NCI-H2107 treated with DMSO at 0.1 percent for 48 hours (cell line): ENCODE measurements around the gene ISOC2.

Experiments used
- DNase-seq: peaks from one replicate; lab custom pipeline; 2025; ENCODE audit not compliant: unreplicated experiment; lab: John Stamatoyannopoulos, UW

ISOC2 gene

GRCh38 chr19:55479451-55480230 lies 18.2 kb upstream of the ISOC2 start:
- DNase-seq: no peak

DNA sequence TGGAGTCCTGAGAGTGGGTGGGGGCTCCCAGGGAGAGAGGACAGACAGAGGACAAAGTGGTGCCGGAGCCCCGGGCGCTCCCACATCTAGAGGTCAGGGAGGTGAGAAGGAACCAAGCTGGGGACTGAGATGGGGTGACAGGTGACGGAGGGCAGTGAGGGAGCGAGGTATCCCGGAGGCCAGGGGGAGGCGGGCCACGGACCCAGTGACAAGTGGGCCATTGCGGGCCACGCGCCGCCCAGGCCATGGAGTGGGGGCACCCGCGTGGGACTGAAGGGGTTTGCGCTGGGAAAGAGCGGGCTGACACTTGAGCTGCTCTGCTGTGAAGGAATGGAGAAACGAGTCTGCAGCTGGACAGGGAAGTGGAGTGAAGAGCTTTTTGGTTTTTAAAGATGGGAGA lies 17.6 kb upstream of the ISOC2 start:
- no peak for DNase-seq

- DNase-seq: no peak
Measured at GRCh38 chr19:55478364-55478763, 16.9 kb upstream of the ISOC2 start.

DNA sequence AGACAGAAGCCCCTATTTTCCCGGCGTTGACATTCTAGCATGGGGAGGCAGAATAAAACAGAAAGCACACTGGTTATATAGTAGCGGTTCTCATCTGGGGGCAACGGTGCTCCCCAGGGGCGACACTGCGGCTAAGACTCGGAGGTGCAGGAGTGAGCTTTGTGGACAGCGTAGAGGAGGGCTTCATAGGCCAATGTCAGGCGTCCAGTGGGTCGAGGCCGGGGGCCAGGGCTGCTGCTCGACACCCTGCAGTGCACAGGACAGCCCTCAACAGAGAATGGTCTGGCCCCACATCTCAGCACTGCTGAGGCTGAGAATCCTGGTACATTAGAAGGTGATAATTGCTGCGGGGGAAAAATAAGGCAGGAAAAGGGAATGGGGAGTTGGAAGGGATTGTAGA lies 16.5 kb upstream of the ISOC2 start:
- no peak for DNase-seq

- peak; percentile 91 for DNase-seq
Measured at GRCh38 chr19:55476100-55476775, 14.8 kb upstream of the ISOC2 start, which contains the start of gene ZNF628. TSS of gene ZNF628 (plus strand) at chr19:55476617. CDS start at chr19:55479911, 3,294 bp downstream.

DNA sequence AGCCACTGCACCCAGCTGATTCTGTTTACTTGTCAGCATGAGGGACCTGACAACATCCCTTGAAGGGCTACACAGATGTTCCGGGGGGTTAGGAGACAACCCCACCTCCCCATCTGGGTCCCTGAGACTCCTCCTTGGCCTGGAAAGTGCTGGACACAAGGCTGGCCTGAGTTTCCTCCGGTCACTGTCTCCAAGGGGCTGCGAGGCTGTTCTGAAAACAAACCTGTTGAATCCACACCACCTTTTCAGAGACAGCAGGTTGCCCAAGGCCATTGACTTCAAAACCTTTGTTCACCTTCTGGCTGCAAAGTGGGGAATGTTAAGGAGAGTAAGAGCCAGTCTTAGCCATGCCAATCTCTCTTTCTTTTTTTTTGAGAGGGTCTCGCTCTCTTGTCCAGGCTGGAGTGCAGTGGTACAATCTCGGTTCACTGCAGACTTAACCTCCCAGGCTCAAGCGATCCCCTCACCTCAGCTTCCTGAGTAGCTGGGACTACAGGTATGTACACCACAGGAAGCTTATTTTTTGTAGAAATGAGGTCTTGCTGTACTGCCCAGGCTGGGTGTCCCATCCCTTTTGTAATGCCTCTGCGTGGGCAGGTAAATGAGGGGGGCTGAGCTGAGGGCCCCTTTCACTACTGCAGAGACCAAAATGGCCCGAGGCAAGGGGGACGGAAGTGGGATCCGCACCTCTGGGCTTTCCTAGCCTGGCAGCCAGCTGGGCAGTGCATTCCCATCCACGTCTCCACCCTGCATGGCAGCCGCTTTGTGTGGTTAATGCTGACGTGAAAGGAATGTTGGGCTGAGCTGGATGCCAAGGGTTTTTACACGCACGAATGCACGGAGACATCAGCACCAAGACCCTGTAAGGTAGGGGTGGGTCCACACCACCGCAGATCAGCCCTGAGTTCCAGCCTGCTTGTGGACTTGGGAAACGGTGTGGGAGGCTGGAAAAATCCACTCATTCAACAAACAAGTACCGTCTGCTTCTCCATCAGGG lies 13.1 kb upstream of the ISOC2 start:
- no peak for DNase-seq

DNA sequence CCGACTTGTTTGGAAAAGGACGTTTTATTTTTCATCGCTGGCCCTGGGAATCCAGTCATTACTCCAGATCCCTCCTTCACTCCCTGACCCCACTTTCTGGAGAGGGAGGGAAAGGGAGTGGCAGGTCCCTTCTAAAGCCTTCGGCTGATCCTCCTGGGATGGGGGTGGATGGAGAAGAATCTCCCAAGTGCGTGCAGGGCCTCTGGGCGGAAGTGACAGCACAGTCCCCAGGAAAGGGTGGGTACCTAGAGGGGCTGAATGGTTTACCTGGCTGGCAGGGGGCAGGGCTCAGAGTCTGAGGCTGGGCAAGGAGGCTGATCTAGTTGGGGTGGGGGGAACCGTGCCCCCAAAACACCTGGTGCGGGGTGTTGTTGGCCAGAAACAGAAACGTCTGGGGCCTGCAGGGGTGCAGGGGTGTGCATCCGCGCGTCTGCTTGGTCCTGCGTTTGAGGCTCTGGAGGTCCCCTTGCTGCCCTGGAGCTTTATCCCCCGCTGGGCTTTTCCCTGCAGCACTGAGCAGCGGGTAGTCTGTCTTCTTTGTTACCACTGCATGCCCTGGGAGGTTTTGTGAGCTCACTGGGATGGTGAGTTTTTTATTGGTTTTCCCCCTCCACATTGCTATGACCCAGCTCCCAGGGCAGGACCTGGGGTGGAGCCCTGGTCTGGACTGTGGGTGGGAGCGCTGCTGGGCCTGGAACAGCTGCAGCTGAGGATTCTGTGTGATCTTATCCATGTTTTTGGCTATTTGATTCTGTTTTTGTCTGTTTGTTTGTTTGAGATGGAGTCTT lies 12.0 kb upstream of the ISOC2 start:
- DNase-seq: no peak

GRCh38 chr19:55472463-55472862 lies 11.0 kb upstream of the ISOC2 start:
- no peak for DNase-seq

DNA sequence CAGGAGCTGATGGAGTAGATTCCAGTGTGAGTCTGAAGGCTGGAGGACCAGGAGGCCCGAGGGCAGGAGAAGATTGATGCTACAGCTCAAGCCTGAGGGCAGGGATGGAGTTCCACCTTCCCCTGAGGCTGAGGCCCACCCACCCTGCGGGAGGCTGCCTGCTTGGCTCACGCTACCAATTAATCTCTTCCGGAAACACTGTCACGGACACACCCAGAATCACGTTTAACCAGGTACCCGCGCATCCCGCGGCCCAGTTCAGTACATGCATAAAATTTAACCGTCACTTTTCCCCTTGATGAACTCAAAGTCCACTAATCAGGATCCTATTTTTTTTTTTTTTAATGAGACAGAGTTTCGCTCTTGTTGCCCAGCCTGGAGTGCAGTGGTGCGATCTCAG lies 9.8 kb upstream of the ISOC2 start:
- no peak for DNase-seq

DNA sequence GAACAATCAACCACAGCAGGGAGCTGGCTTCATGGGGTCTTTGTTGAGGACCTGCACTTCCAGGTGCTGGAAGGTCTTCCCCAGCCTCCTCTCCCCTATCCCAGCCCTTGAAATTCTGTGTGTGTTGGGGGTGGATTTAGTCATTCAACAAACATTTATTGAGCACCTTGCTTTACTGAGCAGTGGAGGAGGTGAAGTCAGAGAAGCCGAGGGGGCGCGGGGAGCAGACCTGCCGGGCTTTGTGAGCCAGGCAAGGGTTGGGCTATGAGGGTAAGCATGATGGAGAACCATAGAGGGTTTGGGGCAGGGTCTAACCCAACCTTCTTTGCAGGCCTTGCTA lies 6.6 kb upstream of the ISOC2 start:
- no peak for DNase-seq

DNA sequence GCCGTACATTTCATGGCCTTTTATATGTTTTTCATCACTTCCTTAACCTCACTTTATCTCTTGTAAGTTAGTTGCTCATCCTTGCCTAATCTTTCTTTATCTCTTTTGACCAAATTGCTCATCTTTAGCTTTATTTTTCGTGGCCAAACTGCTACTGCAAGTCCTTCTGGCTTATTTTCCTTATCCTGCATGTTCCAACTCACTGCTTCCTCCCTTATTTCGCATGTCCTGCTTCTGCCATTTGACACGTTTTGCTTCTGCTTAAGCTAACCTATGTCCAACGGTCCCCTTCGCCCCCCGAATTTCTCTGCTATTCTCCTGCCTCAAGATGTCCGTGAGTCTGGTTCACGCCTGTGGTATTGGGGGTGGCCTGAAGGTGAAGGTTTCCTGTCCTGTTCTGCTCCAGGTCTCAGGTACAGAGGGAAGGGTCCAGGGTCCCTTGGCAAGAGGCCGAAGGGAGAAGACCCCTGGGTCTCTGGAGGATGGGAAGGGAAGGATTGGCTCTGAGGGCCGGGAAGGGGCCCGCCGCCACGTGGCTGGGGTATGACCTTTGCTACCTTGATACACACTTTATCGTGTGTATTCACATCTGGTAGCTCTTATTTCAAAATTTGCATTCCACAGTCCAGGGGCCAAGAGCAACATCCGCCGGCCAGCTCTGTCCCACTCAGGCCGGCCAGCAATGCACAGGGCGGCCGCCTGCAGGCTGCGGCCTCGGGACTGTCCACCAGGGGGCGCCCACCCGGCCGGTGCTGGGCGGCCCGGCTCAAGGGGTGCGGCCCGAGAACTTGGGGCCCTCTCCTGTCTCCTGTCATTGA lies 6.0 kb upstream of the ISOC2 start:
- DNase-seq: no peak

DNA sequence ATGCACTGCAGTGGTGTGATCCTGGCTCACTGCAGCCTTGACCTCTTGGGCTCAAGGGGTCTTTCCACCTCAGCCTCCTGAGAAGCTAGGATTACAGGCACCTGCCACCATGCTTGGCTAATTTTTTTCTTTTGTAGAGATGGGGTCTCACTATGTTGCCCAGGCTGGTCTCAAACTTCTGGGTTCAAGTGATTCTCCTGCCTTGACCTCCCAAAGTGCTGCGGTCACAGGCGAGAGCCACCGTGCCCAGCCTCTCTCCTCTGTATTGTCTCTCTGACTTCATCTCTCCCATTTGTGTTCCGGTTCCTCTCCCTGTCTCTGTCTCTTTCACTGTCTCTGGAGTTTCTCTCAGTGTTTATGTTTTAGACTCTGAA lies 4.8 kb upstream of the ISOC2 start:
- no peak for DNase-seq

DNA sequence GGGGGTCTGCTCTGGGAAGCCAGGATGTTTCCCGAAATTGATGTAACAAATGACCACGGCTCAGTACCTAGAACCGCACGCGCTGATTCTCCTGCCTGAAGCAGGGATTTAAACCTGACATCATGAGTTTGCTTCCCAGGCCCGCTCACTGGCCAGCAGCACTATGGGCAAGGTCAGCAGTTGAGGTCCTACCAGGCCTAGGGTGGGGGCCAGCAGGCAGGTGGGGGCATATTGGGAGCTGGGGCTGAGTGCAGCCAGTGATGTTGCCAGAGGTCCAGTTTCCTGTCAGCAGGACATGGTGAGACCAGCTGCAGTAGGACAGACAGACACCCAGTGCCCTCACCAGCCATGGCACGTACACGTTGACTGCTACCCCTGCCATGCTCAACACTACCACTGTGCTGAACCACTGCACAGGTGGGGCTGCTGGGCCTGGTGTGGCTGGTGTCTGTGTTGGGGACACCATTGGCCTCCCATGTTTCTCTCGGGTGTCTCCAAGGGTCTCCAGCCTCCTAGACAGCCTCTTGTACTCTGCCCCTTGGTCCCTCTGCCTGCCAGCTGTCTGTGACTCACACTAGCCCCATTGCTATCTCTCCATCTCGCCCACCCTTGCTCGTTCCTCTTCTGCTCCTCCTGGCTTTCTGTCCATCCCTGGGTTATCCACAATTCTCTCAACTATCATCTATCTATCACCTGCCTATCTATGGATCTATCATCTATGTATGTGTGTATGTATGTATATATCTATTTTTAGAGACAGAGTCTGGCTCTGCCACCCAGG lies 4.2 kb upstream of the ISOC2 start:
- no peak for DNase-seq

- no peak for DNase-seq
Measured at GRCh38 chr19:55464662-55465054, 3.2 kb upstream of the ISOC2 start, which contains the start of gene C19orf85. TSS of gene C19orf85 (minus strand) at chr19:55464751. CDS start at chr19:55464554, 197 bp downstream.

GRCh38 chr19:55464039-55464661 lies 2.7 kb upstream of the ISOC2 start:
- no peak for DNase-seq

DNA sequence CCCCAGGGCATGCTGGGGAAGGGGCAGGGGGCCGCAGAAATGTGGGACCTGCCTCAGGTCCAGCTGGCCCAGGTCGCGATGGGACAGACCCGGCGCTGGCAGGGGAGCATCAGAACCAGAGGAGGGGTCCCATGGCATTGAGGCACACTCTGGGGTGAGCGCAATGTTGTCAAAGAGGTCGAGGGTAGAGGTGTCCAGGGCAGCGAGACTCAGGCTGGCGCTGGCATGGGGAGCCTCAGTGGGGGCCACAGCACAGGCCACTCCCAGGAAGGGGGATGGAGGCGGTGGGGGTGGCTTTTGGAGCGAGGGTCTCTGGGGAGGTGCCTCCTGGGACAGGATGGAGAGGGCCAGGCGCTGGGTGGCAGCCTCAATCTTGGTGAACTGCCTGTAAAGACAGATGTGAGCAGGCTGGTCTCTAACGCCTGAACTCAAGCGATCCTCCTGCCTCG lies 2.2 kb upstream of the ISOC2 start:
- no peak for DNase-seq

- DNase-seq: no peak
Measured at GRCh38 chr19:55462722-55463121, 1.3 kb upstream of the ISOC2 start.

GRCh38 chr19:55461974-55462626 lies 658 bp upstream of the ISOC2 start:
- DNase-seq: no peak
